Stimulated activated CD4-positive, alpha-beta T cell treated with anti-CD3 and anti-CD28 coated beads, Interleukin-1b, Interleukin-23, amount 100 ng/mL, for 4 hours (primary cell): ENCODE measurements around the gene AP1S2.
"Not testable (repeated sequence)": the region's sequence is repeated elsewhere in the genome, so short reads cannot be mapped to it uniquely, and the experiment has no call there.

Source experiments
- DNase-seq, 2 donors: peaks; one replicate each; pipeline ENCODE4 v3.0.0-alpha.2; 2020; ENCODE audit warnings: low read depth in 2 of 2

Gene AP1S2

DNA sequence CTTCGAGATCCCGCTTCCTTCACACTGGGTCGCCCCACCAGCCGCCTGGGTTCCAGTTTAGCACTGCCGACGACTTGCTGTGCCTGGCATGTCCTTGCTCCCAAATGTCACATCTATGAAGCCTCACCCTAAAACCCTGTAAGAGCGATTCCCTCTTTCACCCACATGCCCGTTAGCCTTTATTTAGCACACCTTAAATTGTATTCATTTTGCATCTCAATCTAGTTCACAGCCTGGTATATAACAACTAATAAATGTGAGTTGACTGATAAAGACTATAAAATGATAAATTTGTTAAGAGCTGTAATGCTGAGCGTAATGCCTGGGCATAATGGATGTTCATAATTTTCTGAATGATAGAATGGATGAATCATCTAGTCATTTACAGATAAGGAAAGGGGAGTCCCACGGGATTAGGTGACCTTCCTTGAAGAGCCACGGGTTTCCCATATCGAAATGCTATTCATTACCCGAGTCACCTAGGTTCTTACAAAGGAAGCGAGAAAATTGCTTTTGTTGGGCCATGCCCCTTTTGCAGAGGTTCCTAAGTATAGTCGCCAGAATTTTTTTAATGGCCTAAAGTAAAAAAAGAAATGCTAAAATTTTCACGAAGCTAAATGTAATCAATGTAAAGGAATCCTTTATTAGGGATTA, 1.1 kb upstream of the AP1S2 start:
- no peak for DNase-seq

DNA sequence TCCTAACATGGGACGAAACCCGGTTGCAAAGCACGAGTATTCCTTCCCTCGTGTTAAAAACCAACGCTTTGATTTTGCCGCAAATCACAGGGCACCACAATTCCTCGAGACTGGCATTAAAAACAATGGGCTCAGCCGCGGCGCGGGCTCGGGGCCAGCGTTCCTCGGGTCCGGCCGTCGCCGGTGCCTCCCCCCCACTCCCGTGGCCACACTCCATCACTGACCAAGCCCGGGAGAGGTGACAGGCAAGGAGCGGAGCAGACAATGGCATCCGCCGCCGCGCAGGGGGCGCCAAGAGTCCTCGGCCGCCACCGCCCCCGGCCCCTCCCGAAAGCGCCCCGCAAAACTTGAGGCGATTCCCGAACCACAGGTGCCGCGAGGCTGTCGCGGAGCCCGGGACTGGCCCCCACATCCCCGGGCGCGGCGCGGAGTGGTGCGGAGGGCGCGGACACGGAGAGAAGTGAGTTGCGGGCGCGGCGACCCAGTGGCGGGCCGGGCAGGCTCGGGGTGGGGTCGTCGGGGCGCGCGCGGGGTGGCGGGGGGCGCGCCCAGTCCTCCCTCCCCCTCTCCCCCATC, 445 bp downstream of the AP1S2 start:
- peak; percentile 20 to 30 for DNase-seq

DNA sequence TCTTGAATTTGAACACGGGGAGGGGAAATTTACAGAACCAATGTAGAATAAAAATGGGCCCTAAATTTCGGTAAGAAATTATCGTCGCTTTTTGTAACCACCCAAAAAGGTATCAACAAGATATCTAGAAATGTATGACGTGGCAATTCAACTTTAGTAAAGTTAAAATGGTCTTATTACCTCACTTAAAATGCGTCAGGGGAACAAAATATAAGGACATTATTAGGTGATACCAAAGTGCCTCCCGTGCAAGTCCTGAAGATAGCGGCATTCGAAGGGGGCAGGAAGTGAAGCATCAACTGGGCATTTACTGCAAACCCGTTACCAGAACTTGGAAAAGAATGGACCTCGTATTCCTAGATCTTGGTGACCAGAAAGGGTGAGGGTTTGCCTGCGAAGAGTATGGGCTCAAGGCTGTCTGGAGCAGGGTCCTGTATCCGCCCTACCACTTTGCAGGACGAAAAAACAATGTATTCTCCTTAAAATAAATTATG, 980 bp downstream of the AP1S2 start:
- no peak for DNase-seq

DNA sequence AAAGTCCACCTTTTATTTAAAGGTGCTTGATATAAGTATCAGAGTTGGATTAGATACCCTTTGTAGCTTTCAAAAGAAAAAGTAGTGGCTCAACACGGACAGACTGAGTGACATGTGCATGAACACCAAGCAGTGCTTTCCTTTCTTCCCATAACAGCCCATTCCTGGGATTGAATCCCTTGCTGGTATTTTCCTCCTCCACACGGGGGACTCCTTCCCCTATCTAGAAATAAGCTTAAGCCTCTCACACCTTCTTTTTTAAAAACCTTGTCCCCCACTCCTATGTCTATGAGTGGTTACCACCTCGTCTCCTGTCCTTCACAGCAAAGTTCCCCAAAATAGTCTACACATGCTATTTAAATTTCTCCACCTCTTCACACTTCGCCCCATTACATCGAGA, 5.1 kb downstream of the AP1S2 start:
- DNase-seq = no peak

DNA sequence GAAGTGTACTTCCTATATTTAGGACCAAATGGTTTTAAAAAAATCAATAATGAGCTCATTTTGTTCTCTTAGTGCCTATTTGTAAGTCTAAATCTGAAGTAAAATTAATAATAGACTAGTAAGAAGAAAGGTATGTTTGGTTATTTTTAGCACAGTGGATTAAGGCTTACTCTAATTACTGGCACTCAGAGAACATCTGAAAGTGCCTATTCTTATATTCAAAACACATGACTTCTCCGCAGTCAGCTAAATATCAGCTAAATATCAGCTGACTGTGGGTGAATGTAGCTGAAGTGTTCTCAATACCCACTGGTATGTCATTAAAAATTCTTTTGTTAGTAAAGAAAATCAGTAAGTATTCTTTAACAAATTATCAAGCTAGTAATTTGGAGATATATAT, 6.0 kb downstream of the AP1S2 start:
- DNase-seq = no peak

DNA sequence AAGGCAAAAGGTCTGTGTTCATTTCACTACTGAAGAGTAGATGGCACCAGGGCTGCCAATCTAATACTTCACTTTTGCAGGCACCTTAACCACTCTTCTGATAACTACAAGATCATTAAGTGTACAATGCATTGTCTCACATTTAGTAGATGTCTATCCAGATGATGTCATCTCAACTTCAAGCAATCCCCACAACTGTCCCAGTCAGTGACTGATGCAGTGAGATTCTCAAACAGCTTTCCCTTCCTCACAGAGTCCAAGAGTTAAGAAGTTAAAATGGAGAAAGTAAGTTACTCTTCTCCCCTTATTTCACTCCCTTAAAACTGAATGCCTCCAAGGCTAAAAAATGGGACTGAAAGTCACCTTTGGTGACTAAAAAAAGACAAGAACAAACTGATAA, 10.7 kb downstream of the AP1S2 start:
- no peak for DNase-seq

DNA sequence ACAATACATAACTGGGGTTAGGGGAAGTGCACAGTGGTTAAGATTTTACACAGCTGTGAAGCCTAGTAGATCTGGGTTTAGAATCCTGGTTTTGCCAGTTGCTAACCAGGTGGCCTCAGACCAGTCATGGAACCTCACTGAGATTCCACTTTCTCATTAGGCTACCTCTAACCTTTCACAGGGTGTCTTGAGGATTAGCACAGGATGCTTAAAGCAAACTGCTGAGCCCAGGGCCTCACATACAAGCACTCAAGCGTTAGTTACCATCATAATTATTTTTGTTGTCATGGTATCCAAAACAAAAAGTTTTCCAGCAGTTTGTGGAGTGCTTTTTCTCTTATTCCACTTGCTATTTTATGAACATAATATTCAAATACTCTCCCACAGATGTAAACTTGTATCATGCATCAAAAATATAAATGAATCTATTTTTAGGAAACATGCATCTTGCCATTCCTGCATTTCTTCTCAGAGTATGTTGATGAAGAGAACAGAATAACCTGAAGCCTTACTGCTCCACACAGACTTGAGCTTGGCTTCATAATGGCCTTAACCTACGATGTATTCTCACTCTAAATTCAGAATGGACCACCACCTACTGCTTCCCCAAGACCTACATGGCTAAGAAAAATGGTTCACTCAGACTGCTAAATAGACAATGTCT, 12.6 kb downstream of the AP1S2 start:
- DNase-seq = no peak

DNA sequence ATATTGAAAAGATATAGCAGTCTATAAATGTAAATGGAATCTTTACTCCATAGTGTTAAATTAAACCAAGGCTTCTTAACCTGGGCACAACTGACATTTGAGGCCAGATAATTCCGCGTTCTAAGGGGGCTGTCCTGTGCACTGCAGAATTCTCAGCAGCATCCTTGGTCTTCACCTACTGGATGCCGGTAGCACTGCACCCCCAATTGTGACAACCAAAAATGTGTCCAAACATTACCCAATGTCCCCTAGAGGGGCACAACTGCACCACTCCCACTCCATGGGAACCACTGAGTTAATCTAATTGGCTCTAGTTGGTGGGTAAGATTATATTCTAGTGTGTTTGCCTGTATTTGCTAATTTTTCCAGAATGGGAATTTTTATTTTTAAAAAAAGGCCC, 16.6 kb downstream of the AP1S2 start:
- DNase-seq = no peak

DNA sequence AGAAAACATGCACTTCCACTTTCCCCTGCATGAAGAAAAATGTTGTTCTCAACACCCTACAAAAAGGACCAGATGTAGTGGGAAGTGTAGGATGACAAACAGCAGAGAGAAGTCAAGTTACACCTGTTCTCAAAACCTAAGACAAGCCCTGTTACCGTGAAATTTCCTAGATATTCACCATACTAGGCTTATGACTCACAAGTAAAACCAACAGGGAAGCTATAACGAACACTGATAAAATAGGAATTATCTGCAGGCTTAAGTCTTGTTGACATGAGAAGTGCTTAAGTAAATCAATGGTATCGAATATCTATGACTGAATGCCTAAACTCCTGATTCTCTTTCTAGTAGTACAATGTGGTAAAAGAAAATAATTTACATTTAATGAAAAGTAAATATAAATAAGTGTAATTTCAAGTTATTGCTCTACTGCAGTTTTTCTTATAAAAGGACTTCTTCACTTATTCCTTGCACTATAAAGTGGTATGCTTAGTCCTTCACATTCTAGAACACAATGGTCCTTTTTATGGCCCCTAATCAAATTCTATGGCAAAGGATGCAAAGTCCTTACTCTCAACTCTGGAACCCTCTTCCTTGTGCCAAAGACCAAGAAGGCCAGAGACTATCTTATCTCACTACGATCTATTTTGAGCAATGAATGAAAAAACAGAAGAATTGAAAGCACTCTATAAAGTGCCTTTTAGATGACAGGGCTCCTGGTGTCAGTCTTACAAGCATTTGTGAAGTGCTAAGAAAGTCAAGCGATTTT, 19.6 kb downstream of the AP1S2 start:
- DNase-seq = no peak

DNA sequence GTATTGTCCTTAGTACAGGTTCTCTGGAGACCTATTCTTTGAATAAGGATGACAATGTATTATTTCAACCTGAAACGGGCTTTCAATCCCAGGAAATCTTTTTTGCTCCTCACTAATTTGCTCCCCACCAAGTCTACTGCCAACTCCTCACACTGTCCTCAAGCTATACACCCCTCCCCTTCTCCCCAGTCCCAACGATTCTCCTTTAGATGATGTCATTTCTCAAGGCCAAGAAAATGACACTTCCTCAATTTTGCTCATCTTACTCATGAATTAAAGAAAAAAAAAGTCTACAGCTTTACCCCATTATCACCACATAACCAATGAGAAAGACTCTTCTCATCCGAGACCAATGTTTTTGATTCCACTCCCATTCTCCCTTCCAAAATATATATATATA, 20.6 kb downstream of the AP1S2 start:
- no peak for DNase-seq

DNA sequence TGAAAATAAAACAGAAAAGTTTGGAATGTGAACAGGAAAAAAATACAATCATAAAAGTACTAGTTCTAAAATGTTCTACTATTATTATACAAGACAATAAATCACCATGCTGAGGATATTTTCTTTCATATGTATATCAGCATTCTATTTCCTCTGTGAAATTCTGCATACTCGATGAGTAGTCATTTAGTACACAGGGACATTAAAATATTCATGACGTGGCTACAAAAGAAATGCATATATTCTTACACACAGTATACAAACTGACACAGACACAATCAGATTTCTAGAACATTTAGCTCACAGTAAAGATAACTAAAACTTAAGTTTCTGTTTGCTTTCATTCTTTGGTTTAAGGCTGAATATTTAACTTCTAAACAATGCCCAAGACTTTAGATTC, 23.3 kb downstream of the AP1S2 start:
- not testable (repeated sequence) for DNase-seq

DNA sequence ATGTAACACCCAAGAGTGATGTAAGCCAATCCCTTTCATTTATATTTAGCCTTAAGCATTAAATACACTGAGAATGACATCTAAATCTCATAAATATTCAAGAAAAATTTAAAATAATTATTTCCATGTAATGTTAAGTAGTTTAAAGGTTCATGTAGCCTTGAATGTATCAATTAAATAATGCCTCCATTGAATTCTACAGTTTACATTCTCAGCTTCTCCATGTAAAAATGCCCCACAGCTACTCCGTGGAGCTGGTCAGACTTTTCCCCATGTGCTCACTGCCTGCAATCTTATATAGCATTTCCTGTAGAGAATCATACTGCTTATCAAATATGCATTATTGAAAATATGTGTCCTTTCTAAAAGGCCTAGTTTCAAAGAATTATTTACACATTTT, 25.4 kb downstream of the AP1S2 start:
- DNase-seq = no peak

DNA sequence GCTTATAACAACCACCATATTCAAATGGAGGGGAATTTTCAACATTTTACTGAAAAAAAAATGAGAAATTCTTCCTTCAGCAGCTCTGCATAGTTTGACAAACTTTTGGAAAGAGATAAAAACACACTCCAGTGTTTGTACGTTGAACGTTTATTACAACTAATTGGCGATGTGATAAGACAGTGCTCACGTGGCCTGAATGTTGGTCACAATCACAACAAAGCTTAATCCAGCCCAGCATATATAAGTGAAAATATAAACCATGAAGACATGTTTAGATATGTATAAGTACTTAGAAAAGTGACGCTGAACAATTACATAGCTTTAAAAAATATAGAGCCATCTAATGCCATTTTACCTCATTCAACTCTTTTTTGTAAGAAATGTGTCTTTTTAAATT, 28.7 kb downstream of the AP1S2 start:
- no peak for DNase-seq

DNA sequence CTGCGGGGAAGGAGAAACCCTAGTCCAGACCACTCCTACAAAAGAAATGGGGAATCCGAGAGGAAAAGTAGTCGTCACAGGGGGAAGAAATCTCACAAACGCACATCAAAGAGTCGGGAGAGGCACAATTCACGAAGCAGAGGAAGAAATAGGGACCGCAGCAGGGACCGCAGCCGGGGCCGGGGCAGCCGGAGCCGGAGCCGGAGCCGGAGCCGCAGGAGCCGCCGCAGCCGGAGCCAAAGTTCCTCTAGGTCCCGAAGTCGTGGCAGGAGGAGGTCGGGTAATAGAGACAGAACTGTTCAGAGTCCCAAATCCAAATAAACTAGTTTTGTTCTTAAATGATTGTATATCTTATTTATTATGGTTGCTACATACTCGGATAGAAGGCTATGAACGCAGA, 31.7 kb downstream of the AP1S2 start:
- no peak for DNase-seq

DNA sequence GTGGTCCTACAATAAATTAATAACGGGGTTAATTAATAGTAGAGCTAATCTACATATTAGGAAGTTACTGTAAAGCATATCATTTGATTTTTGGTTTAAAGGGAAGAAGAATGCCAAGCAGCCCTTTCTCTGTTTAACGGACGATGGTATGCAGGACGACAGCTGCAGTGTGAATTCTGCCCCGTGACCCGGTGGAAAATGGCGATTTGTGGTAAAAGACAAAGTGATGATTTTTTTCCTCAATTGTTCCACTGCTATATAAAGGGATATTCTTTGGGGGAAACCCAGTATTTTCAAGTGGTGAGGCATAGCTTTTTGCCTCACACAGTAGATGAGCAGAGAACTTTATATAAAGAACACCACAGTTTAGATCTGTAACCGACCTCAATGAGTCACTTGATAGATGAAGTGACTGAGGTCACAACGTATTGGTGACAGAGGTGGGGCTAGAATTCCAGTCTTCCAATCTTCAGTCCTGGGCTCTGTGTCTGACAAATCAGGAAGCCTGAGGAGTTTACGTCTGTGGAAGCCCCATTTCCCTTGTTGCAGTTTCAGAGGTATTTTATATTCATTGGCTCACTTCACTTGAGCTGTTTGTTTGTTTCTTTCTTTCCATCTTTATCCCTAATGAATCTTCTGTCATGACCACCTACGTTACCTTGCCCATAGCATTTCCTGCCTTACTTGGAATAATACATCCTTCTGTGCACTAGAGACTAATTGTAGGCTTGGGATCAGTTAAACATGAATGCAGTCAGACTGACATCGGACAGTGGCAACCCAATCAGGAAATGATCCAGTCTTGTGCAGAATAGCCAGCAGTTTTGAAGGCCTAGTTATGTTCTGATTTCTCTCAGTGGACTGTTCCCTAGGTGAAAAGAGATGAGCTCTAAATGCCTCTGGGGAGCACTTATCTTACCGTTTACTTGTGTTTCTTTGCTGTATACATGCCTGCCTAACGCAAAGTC, 34.2 kb downstream of the AP1S2 start:
- DNase-seq = no peak

DNA sequence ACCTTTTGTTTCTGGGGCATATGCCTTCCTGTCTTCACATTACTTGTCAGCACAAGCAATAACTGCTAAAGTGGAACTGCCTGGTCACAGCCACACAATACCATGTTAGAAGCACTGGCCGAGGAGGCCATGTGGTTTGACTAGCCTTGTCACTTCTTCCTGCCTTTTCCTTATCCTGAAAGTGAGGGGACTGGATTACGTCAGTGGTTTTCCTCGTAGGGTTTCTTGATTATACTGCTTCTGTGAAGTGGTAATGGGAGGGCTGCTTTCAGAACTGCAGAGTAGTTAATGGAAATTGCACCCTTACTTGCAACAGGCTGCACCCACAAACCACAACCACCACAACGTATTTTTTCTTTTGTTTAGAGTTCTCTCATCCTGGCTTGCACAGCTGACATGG, 37.7 kb downstream of the AP1S2 start:
- peak in 1 of 2 donors; percentile 8 for DNase-seq

DNA sequence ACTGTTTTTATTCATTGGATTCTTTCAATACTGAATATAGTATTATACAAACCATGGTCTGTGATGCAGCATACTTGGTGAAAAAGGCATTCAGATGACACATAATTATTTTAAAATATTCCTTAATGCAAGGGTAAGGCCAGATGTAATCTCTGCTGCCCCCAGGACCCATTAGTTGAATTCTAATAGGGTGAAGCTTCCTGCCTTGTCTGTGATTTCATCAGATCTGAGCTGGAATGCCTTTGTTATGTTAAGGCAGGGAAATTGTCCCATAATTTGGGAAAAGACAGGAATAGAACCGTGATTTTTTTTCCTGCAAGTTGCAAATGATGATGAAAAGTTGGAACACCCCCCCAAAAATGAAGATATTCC, 38.2 kb downstream of the AP1S2 start:
- no peak for DNase-seq

DNA sequence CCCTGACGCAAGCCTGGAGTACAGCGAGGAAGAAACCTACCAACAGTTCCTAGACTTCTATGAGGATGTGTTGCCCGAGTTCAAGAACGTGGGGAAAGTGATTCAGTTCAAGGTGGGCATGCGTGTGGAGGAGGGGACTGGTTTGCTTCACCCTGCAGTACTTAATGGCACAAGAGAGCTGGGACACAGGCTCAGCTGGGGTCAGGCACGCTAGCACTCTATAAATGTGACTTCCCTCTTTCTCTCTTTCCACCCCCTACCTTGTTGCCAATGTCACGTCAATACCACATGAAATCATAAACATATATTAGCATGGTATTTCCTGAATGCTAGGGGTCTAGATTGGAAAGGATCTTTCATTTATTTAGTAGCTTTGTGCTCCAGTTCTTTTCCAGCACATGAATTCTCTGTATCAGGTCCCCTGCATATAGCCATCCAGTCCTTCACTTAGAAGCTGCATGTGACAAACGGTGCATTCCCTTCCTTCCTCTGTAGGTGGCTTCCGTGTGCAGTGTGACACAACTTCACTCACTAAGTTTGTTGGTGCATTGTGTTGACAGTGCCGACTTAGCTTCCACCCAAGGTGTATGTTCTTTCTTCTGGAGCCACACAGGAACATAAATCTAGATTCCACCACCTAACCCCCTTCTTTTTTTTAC, 38.7 kb downstream of the AP1S2 start:
- no peak for DNase-seq

DNA sequence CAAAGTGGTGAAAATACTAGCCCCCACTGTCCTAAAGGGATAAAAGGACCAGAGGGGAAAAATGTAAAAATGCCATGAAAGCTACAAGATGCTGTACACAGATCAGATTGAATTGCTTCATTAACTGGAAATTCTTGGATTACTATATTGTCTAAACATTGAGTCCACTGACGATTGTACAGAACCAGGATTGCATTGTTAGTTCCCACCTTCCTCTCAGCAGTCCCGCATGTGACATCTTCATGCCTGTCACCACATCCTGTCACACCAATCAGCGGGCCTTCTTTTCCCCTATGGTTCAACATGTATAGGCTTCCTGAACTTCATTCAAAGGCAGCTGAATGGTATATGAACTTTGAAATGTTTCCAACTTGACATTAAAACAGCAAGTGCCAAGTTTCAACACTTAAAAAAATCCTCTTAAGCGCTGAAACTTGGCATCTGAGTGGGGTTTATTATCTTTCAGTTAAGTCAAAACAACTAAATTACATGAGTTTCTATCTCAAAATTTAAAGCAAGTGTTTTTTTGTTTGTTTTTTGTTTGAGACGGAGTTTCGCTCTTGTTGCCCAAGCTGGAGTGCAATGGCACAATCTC, 39.7 kb downstream of the AP1S2 start:
- DNase-seq = no peak

DNA sequence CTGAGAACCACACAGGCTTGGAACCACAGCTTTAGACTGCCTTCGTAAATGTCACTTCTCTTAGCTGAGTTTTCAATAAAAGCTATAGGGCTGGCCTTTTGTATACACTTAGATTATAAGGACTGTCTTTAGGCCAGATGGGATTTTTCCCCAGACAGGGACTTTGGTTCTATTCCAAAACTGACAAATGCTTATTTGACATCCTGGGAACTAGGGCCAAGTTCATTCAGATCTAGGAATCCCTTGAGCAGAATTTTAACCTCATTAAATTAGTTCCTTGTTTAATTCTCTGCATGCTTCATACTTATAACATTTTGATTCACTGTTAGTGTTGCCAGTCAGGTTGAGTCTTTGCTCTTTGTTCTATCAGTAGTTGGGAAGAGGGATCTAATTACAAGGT, 41.2 kb downstream of the AP1S2 start:
- no peak for DNase-seq
